ENCODE measurements around the gene MAJIN. TPM values are rescaled to one million over a fixed set of nuclear protein-coding genes. Genes with fewer than 3 reads are reported as not detected.

The MAJIN gene
- polyA plus RNA-seq, 3 donors: not detected

DNA sequence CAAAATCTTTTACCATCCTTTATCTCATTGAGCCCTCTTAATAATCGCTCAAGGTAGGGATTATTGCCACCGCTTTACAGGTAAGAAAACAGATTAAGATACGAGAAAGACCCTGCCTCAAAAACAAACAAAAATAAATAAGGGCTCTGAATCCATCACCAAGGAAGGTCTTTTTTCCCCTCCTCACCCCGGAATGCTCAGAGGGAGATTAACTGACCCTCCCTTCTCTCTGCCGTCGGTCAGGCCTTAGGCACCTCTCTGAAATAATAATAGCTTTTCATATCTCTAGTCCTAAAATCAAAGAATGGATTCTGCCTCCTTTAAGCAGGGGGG is 54.3 kb downstream of the MAJIN start:
- DNase-seq: no peak
- peaks cover 17 to 21% of the 10 kb centered on the region in 2 donors for H3K36me3 ChIP-seq (replicated peaks in 1 of 2; ENCODE audit: control insufficient read depth in 1 of 2, insufficient read depth in 2 of 2, low read length in 2 of 2)
- peaks cover 16% of the 10 kb centered on the region for H3K79me2 ChIP-seq (ENCODE audit: insufficient read depth, low read length)
- peaks cover 24 to 26% of the 10 kb centered on the region in 2 donors for H3K4me1 ChIP-seq (ENCODE audit: control insufficient read depth in 1 of 2, insufficient read depth in 2 of 2, low read length in 2 of 2)
- no peaks in the 10 kb centered on the region for H3K9me3 ChIP-seq (replicated peaks in 1 of 2; ENCODE audit: control insufficient read depth in 1 of 2, insufficient read depth in 1 of 2, low read length in 2 of 2)
- 0% methylated on average over 1 of the region's 6 CpGs for WGBS (ENCODE audit: insufficient coverage)
- peak overlapping the region; percentile 93 for H3K4me2 ChIP-seq (replicated peaks; ENCODE audit: extremely low read depth, low read length, poor library complexity, severe bottlenecking)
- peaks cover 15 to 17% of the 10 kb centered on the region in 2 donors for H3K36me3 Mint-ChIP-seq
- H3K27ac ChIP-seq (ENCODE audit: low read depth in 1 of 2, low read length in 2 of 2): no peak overlapping the region
- no peaks in the 10 kb centered on the region for H3K27me3 ChIP-seq (ENCODE audit: control insufficient read depth in 2 of 2, insufficient read depth in 2 of 2, low read length in 2 of 2)
- peak overlapping the region in 5 of 7 donors; percentile 24 to 98 (median 81) for H3K27ac Mint-ChIP-seq
- no peak for TF ChIP-seq CTCF (IDR thresholded peaks at IDR 0.05)
- H3K27me3 Mint-ChIP-seq (ENCODE audit: low read depth in 3 of 3): peaks cover 0 to 2% (median 0%) of the 10 kb centered on the region in 3 donors
- H4K20me1 ChIP-seq (ENCODE audit: insufficient read depth, low read length): peaks cover 28% of the 10 kb centered on the region
- peak overlapping the region in 1 of 3 experiments; percentile 84 for H3K4me3 ChIP-seq (replicated peaks in 1 of 3; ENCODE audit: low read depth in 2 of 3, low read length in 3 of 3)
- H2AFZ ChIP-seq (ENCODE audit: insufficient read depth, low read depth, low read length, poor library complexity, severe bottlenecking): peak overlapping the region; percentile 61
- H3K4me3 Mint-ChIP-seq: peak overlapping the region; percentile 97 to 99
- intact Hi-C loops (cut with micrococcal nuclease): loop anchor here (5.0 kb wide), 2 partner anchors 110 to 205 kb away; partner anchors contain the start of genes SNX15 (in 2 of the 2), FAU (in 1 of the 2) and MRPL49 (in 1 of the 2)
- H3K9me3 Mint-ChIP-seq: peaks cover 0 to 3% (median 0%) of the 10 kb centered on the region in 7 donors
- peak overlapping the region; percentile 11 for H3K9ac ChIP-seq (ENCODE audit: insufficient read depth, low read length, poor library complexity, severe bottlenecking)
- H3K4me1 Mint-ChIP-seq: peaks cover 27% of the 10 kb centered on the region

DNA sequence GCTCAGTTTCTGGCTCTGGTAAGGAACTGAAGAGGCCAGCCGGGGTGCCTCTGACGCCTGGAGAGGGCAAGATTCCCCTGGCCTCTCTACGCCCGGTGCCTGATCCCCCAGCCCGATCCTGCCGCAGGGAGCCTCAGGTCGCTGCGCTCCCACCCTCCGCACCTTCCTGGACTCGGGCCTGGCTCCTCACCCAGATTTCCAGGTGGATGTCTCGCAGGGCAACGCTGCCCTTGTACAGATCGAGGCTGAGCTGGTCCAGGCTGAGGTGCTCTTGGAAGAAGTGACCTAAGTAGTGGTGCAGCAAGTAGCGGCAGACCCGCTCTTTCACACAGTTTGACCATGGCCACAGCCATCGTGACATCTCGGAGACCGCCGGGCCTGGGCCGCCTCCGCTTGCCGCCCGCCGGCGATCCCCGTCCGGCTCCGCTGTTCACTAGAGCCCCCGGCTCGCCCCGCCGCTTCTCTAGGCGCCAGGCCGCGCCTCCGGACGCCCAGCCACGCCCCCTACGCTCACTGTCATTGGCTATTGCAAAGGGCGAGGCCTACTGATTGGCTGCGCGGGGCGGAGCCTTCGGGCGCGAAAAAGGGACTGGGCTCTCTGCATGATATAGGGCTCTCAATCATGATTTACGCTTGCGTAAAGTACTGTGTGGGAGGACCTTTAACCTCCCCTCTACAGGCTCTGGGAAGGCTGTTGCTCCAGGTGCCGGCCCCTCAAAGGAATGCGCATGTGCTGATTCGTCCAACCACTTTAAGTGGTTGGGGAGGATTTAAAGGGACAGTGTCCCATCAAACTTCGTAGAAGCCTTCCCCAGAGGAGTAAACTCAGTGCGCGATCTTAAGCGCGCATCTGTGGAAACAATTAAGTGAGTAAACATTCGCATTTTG is 54.9 kb downstream of the MAJIN start, which contains the start of gene ATG2A:
Gene ATG2A, minus strand, starts transcription at position 435 of the 888 bp plus-strand sequence. Its CDS starts 74 bp downstream, at position 361.
- Histone ChIP-seq H3K27ac (ENCODE audit: low read depth in 1 of 2, low read length in 2 of 2) (peak within 1 kb of the TSS; percentile 69 to 84), H2AFZ (ENCODE audit: insufficient read depth, low read depth, low read length, poor library complexity, severe bottlenecking) (peak within 1 kb of the TSS; percentile 61), H3K4me2 (replicated peaks; ENCODE audit: extremely low read depth, low read length, poor library complexity, severe bottlenecking) (peak within 1 kb of the TSS; percentile 93), H3K27me3 (ENCODE audit: control insufficient read depth in 2 of 2, insufficient read depth in 2 of 2, low read length in 2 of 2) (no peaks in the 10 kb centered on the region), H3K4me3 (replicated peaks in 1 of 3; ENCODE audit: low read depth in 2 of 3, low read length in 3 of 3) (peak within 1 kb of the TSS; percentile 76 to 94 (median 84)), H3K4me1 (ENCODE audit: control insufficient read depth in 1 of 2, insufficient read depth in 2 of 2, low read length in 2 of 2) (peaks cover 24 to 26% of the 10 kb centered on the region in 2 donors), H3K79me2 (ENCODE audit: insufficient read depth, low read length) (peaks cover 16% of the 10 kb centered on the region), H3K9ac (ENCODE audit: insufficient read depth, low read length, poor library complexity, severe bottlenecking) (peak within 1 kb of the TSS; percentile 81), H4K20me1 (ENCODE audit: insufficient read depth, low read length) (peaks cover 28% of the 10 kb centered on the region), H3K9me3 (replicated peaks in 1 of 2; ENCODE audit: control insufficient read depth in 1 of 2, insufficient read depth in 1 of 2, low read length in 2 of 2) (no peaks in the 10 kb centered on the region), H3K36me3 (replicated peaks in 1 of 2; ENCODE audit: control insufficient read depth in 1 of 2, insufficient read depth in 2 of 2, low read length in 2 of 2) (peaks cover 21 to 27% of the 10 kb centered on the region in 2 donors)
- under 1% methylated on average over 48 of the region's 57 CpGs for WGBS (ENCODE audit: insufficient coverage)
- peak within 1 kb of the TSS; percentile 90 to 99 (median 97) for H3K27ac Mint-ChIP-seq
- peaks cover 0 to 3% (median 0%) of the 10 kb centered on the region in 7 donors for H3K9me3 Mint-ChIP-seq
- no peak for TF ChIP-seq CTCF (IDR thresholded peaks at IDR 0.05)
- peak; percentile 99 to 100 (median 99) for DNase-seq
- peak within 1 kb of the TSS; percentile 97 to 99 for H3K4me3 Mint-ChIP-seq
- peaks cover 0 to 2% (median 0%) of the 10 kb centered on the region in 3 donors for H3K27me3 Mint-ChIP-seq (ENCODE audit: low read depth in 3 of 3)
- intact Hi-C loops (cut with micrococcal nuclease): loop anchor here (5.0 kb wide), 2 partner anchors 110 to 205 kb away; partner anchors contain the start of genes SNX15 (in 2 of the 2), FAU (in 1 of the 2) and MRPL49 (in 1 of the 2)
- peaks cover 27% of the 10 kb centered on the region for H3K4me1 Mint-ChIP-seq
- peaks cover 19 to 22% of the 10 kb centered on the region in 2 donors for H3K36me3 Mint-ChIP-seq
